SJSA1 (cell line): ENCODE results near the gene SEMA7A. TPM values are rescaled to one million over a fixed set of nuclear protein-coding genes. Genes with fewer than 3 reads are reported as not detected.
A peak's percentile ranks its signal among the peaks of the same experiment; 100 is the strongest.

Source experiments
- DNase-seq, 2 experiments: peaks; one replicate each; pipeline ENCODE4 v3.0.0-alpha.2; 2015 to 2020; ENCODE audit warnings: low spot score in 2 of 2, low read depth in 1 of 2
- H3K27ac ChIP-seq: fragments of 250-450 bp; sonication (Bioruptor Pico); 2 replicates; pipeline ENCODE4 v1.5.1; 2020; ENCODE audit warnings: mild to moderate bottlenecking, moderate library complexity
- H3K27me3 ChIP-seq: fragments of 250-450 bp; sonication (Bioruptor Pico); replicated peaks from 2 replicates; pipeline ENCODE4 v1.5.1; 2020; ENCODE audit warnings: mild to moderate bottlenecking, moderate library complexity
- H3K36me3 ChIP-seq: fragments of 250-450 bp; sonication (Bioruptor Pico); 2 replicates; pipeline ENCODE4 v1.5.1; 2020; ENCODE audit warnings: mild to moderate bottlenecking
- H3K4me1 ChIP-seq: fragments of 250-450 bp; sonication (Bioruptor Pico); replicated peaks from 2 replicates; pipeline ENCODE4 v1.6.1; 2021; ENCODE audit warnings: mild to moderate bottlenecking
- H3K4me3 ChIP-seq: fragments of 250-450 bp; sonication (Bioruptor Pico); 2 replicates; pipeline ENCODE4 v1.5.1; 2020; ENCODE audit warnings: mild to moderate bottlenecking
- H3K9me3 ChIP-seq: fragments of 250-450 bp; sonication (Bioruptor Pico); replicated peaks from 2 replicates; pipeline ENCODE4 v1.5.1; 2020; ENCODE audit warnings: mild to moderate bottlenecking
- total RNA-seq: library from RNA; depleted of rRNA; stranded (reverse); fragments of >200 nt; shearing (Covaris generic); gene quantifications from 2 replicates; pipeline ENCODE4 v1.2.3, GENCODE V29; 2014

Gene SEMA7A
- total RNA-seq, 1 experiment from 2014 or later: 5.4 TPM

DNA sequence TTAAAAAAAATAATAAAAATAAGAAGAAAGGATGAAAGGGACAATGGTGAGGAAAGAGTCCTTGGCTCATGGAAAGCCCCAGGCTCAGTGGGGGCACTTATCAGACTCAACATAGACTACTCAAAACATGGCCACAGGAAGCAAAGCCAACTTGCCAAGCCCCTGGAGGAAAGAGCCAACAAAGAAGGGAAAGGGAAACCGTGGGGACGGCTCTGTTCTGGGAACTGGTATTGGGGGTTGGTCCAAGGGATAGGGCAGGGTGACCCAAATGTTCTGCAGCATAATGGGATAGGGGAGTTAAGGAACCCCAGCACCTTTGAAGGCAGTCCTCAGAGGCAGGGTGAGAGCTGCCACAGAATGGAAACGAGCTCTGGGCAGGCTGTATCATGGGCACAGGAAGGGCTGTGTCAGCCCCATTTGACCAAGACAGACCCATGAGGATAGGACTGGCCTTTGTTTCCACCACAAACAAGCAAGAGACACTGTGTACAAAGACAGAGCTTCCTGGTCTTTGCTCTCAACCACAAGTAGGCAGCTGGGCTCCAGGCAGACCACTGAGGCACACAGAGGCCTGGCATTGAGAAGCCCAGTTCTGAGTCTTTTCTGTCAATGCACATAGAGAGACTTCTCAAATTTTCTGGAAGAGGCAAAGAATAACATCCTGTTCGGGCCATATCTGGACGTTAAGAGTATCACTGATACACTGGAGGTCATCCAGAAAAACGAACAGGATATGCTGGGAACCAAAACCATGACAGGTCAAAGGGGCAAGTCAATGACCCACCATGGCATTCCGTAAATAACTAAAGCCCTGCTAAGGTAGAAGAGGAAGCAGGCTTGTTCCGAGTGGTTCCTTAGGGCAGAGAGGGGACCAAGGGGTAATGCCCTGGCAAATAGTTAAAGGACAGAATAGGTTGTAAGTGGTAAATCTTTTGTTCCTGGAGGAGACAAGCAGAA lies 10.6 kb upstream of the SEMA7A start:
- no peak for DNase-seq
- no peak overlapping the region for H3K27ac ChIP-seq
- no peak overlapping the region for H3K4me3 ChIP-seq
- H3K9me3 ChIP-seq: no peaks in the 10 kb centered on the region
- no peaks in the 10 kb centered on the region for H3K27me3 ChIP-seq
- peaks cover 14% of the 10 kb centered on the region for H3K4me1 ChIP-seq
- peaks cover 22% of the 10 kb centered on the region for H3K36me3 ChIP-seq

- no peaks in the 10 kb centered on the region for H3K27me3 ChIP-seq
- H3K27ac ChIP-seq: no peak overlapping the region
- no peak overlapping the region for H3K4me3 ChIP-seq
- peaks cover 14% of the 10 kb centered on the region for H3K4me1 ChIP-seq
- peaks cover 12% of the 10 kb centered on the region for H3K36me3 ChIP-seq
- no peaks in the 10 kb centered on the region; the same call in 1 of the 2 replicates for H3K9me3 ChIP-seq
- peak in 1 of 2 experiments; percentile 57 for DNase-seq
Observed at GRCh38 chr15:74443100-74443909, 9.5 kb upstream of the SEMA7A start.

DNA sequence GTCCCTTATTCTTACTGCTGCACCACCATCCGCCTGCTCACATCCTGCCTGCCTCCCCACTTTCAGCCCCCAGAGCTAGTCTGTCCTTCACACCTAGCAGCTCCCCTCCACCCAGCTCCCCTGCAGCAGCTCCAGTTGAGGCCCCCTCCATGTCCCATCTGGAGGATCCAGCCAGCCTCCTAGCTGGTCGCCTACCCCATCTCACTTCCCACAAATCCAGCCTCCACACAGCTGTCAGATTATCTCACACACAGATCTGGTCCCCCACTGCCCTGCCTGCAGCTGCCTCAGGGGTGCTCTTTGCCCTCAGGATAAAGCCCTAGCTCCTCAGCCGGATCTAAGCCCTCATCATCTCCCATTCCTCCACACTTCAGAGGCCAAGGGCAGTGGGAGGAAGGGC lies 8.8 kb upstream of the SEMA7A start:
- Histone ChIP-seq H3K36me3 (peaks cover 7% of the 10 kb centered on the region), H3K27me3 (no peaks in the 10 kb centered on the region), H3K4me1 (peaks cover 14% of the 10 kb centered on the region), H3K27ac (no peak overlapping the region), H3K9me3 (no peaks in the 10 kb centered on the region; the same call in 1 of the 2 replicates), H3K4me3 (no peak overlapping the region)
- no peak for DNase-seq

- DNase-seq: no peak
- Histone ChIP-seq H3K9me3 (no peaks in the 10 kb centered on the region; the same call in 1 of the 2 replicates), H3K36me3 (peaks cover 2% of the 10 kb centered on the region; the same call in 1 of the 2 replicates), H3K4me3 (no peak overlapping the region), H3K27ac (no peak overlapping the region), H3K27me3 (no peaks in the 10 kb centered on the region), H3K4me1 (peaks cover 14% of the 10 kb centered on the region)
Observed at GRCh38 chr15:74442063-74442462, 8.3 kb upstream of the SEMA7A start.

GRCh38 chr15:74441248-74441941 lies 7.6 kb upstream of the SEMA7A start:
- H3K27me3 ChIP-seq: no peaks in the 10 kb centered on the region
- H3K4me3 ChIP-seq: no peak overlapping the region
- no peak overlapping the region for H3K27ac ChIP-seq
- DNase-seq: no peak
- H3K9me3 ChIP-seq: no peaks in the 10 kb centered on the region; the same call in 1 of the 2 replicates
- H3K36me3 ChIP-seq: no peaks in the 10 kb centered on the region
- H3K4me1 ChIP-seq: peaks cover 14% of the 10 kb centered on the region

DNA sequence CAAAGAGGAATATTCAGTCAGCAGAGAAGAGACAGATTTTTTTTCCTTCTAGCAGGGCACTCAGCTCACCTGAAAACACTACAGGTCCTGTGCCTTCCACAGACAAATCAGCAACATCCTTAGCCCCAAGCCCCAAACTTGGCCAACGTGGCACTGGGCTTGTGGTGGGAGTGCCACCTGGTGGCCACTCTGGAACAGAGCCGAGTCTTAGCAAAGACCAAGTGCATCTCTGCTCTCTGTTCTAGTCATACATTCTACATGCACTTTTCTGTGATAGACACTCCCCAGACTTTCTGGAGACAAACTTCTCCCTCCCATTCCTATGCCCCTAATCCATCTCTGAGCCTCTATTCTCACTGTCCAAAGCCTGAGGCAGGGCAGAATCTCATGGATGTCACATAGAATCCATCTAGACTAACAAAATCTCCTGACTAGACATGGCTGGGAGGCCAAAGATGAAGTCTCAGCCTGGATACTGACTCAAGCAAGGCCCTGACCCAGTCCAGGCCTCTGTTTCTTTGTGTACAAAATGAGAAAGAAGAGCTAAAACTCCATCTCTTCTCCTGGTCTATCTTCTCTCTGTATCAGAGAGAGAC lies 5.1 kb upstream of the SEMA7A start:
- Histone ChIP-seq H3K36me3 (no peaks in the 10 kb centered on the region), H3K4me1 (peaks cover 20% of the 10 kb centered on the region), H3K9me3 (no peaks in the 10 kb centered on the region; the same call in 1 of the 2 replicates), H3K27ac (no peak overlapping the region), H3K27me3 (no peaks in the 10 kb centered on the region), H3K4me3 (no peak overlapping the region)
- peak; percentile 60 to 70 for DNase-seq

DNA sequence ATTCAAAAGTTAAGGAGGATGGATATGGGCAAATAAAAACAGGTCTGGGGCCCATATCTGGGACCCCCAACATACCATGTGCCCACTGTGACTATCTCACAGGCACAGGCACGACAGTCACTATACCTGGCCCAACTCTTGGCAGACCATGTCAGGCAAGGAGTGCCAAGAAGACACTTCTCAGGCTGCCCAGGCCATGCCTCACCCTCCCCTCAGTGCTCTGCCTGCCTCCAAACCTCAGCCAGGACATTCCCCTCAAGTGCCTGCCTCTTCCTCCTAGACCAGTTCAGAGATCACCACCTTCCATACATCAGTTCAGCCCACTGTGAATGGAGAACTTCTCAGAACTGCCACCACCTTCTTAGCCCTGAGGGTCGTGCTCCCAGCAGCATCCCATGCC lies 4.4 kb upstream of the SEMA7A start:
- H3K27me3 ChIP-seq: no peaks in the 10 kb centered on the region; the same call in 1 of the 2 replicates
- peaks cover 20% of the 10 kb centered on the region for H3K4me1 ChIP-seq
- no peak overlapping the region for H3K4me3 ChIP-seq
- no peak for DNase-seq
- H3K27ac ChIP-seq: no peak overlapping the region
- peaks cover 5% of the 10 kb centered on the region for H3K36me3 ChIP-seq
- H3K9me3 ChIP-seq: peaks cover 5% of the 10 kb centered on the region

GRCh38 chr15:74434263-74435136 lies 742 bp upstream of the SEMA7A start:
- DNase-seq: no peak
- H3K27ac ChIP-seq: no peak overlapping the region
- H3K9me3 ChIP-seq: peaks cover 6% of the 10 kb centered on the region
- no peaks in the 10 kb centered on the region; the same call in 1 of the 2 replicates for H3K27me3 ChIP-seq
- peaks cover 22% of the 10 kb centered on the region for H3K4me1 ChIP-seq
- H3K4me3 ChIP-seq: peak overlapping the region; percentile 97
- peaks cover 5% of the 10 kb centered on the region for H3K36me3 ChIP-seq

GRCh38 chr15:74432968-74433591 lies 678 bp downstream of the SEMA7A start:
- Histone ChIP-seq H3K4me1 (peaks cover 22% of the 10 kb centered on the region), H3K9me3 (peaks cover 6% of the 10 kb centered on the region), H3K27ac (no peak overlapping the region), H3K36me3 (peaks cover 5% of the 10 kb centered on the region), H3K27me3 (no peaks in the 10 kb centered on the region; the same call in 1 of the 2 replicates), H3K4me3 (peak overlapping the region; percentile 97)
- DNase-seq: no peak

DNA sequence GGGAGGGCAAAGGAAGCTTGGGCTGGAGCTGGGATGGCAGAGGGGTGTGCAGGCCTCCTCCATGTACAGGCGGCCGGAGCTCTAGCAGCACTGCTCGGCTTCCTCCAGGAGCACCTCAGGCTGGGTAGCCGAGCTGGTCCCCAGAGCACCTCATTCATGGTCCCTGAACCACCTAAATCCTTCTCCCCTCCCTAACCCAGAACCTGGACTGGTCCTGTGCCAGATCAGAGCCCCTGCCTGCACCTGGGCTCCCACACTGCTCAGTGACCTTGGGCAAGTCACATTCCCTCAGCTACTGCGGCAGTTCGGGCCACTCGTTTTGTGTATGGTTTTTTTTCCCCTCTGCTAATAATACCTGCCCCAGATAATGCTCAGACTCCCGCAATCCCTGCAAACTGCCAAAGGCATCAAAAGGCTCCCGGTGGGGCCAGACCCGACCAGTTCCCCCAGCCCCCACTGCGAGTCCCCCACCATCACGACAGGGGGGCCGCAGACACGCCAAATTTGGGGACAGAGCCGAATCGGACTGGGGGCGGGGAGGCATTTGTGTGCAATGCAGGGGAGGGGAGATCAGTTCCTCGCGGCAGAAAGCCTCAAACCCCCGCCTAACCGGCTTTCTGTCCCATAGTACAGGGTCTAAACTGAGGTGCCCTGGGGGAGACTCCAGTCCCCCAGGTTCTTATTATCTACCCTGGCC lies 1.3 kb downstream of the SEMA7A start:
- Histone ChIP-seq H3K36me3 (peaks cover 5% of the 10 kb centered on the region), H3K27me3 (no peaks in the 10 kb centered on the region; the same call in 1 of the 2 replicates), H3K4me1 (peaks cover 22% of the 10 kb centered on the region), H3K9me3 (peaks cover 6% of the 10 kb centered on the region), H3K4me3 (peak overlapping the region; percentile 97), H3K27ac (no peak overlapping the region)
- DNase-seq: no peak

DNA sequence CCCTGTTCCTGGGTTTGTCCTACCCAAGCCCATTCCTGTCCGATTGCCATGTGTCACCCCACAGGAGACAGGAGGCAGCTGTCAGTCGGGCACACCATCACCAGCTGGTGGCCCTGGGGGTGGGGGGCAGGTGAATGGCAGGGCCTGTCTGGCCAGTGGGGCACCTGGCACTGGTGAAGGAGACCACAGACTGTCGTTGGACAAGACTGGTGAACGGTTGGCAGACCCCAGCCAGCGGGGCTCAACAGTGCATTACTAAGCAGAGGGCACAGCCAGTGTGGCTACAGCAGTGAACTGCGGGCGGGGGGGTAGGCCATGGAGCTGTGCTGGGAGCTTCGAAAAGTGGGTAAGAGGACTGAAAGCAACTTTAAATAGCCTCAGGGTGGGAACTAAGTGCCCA lies 2.1 kb downstream of the SEMA7A start:
- Histone ChIP-seq H3K27ac (no peak overlapping the region), H3K4me3 (no peak overlapping the region)

More for the DNA sequence above, 2.1 kb downstream of the SEMA7A start:
- peaks cover 22% of the 10 kb centered on the region for H3K4me1 ChIP-seq
- no peaks in the 10 kb centered on the region; the same call in 1 of the 2 replicates for H3K27me3 ChIP-seq
- peaks cover 5% of the 10 kb centered on the region for H3K36me3 ChIP-seq
- DNase-seq: no peak
- H3K9me3 ChIP-seq: peaks cover 6% of the 10 kb centered on the region
